CD4-positive, alpha-beta T cell treated with Interleukin-4 for 4 hours (primary cell): ENCODE data around the gene SOD1.
"Not testable (repeated sequence)": the region's sequence is repeated elsewhere in the genome, so short reads cannot be mapped to it uniquely, and the experiment has no call there.

Source experiments
- DNase-seq: peaks from one replicate; pipeline ENCODE4 v3.0.0-alpha.2; 2020

The SOD1 gene

DNA sequence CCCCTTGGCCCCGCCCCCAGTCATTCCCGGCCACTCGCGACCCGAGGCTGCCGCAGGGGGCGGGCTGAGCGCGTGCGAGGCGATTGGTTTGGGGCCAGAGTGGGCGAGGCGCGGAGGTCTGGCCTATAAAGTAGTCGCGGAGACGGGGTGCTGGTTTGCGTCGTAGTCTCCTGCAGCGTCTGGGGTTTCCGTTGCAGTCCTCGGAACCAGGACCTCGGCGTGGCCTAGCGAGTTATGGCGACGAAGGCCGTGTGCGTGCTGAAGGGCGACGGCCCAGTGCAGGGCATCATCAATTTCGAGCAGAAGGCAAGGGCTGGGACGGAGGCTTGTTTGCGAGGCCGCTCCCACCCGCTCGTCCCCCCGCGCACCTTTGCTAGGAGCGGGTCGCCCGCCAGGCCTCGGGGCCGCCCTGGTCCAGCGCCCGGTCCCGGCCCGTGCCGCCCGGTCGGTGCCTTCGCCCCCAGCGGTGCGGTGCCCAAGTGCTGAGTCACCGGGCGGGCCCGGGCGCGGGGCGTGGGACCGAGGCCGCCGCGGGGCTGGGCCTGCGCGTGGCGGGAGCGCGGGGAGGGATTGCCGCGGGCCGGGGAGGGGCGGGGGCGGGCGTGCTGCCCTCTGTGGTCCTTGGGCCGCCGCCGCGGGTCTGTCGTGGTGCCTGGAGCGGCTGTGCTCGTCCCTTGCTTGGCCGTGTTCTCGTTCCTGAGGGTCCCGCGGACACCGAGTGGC lies at the start of gene SOD1:
TSS of gene SOD1 (plus strand) at position 158 of the 723 bp plus-strand sequence. CDS start at position 235, 77 bp downstream.
- DNase-seq = peak; percentile 95

DNA sequence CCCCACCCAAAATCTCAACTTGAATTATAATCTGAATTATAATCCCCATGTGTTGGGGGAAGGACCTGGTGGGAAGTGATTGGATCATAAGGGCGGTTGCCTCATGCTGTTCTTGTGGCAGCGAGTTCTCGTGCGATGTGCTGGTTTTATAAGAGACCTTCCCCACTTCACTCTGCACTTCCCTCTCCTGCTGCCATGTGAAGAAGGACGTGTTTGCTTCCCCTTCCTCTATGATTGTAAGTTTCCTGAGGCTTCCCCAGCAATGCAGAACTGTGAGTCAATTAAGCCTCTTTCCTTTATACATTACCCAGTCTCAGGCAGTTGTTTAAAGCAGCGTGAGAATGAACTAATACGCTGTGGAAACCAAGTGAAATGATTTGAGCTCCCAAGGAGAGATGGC lies 48.0 kb upstream of the SOD1 start:
- no peak for DNase-seq

DNA sequence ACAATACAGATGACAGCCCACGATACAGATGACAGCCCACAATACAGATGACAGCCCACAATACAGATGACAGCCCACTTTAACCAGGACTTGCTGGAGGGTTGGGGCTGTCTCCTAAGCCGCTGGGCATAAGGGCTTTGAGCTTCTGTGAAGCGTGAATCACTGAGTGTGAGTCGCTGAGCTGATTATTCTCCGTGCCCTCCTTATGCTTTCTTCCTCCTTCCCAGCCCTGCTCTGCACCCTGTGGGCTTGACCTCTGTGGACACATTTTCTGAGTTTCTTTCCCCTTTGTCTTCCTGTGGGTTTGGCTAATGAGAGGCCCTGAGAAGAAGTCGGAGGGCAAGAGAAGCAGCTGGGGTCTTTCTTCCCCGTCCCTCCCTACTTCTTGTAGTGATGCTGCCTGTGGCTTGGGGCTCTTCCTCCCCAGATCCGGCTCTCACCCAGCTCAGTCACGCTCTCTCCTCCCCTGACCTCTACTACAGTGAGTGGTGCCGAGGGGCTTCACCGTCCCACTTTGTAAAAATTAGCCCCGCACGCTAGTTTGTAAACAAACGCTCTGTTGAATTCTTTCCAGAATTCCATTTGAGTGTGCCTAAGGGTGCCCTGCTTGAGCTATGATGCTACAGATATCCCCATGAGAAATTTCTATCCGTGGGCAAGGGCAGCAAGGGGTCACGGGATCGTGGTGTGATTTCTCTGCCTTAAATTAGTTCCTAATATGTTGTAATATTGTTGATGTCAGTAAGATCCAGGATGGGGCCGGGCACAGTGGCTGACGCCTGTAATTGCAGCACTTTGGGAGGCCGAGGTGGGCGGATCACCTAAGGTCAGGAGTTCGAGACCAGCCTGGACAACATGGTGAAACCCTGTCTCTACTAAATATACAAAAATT lies 46.4 kb upstream of the SOD1 start:
- DNase-seq = no peak

DNA sequence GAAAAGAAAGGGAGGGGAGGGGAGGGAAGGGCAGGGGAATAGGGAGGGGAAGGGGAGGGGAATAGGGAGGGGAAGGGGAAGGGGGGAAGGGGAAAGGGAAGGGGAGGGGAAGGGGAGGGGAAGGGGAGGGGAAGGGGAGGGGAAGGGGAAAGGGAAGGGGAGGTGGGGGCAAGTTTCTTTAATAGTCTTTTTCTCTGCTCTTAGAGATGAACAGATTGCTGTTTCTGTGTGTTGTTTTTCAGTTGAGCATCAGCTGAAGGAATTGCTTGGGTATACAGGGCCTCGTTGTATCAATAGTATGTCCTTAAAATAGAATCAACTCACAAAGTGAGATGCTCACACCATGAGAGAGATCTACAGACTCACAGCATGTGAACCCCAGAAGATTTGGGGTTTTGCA lies 44.8 kb upstream of the SOD1 start:
- no peak for DNase-seq

DNA sequence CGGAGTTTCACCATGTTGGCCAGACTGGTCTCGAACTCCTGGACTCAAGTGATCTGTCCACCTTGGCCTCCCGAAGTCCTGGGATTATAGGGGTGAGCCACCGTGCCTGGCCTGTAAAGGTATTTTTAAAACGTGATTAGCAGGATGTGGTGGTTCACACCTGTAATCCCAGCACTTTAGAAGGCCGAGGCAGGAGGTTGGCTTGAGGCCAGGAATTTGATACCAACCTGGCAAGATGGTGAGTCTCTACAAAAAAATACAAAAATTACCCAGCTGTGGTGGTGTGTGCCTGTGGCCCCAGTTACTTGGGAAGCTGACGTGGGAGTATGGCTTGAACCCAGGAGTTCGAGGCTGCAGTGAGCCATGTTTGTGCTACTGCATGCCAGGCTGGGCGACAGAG lies 43.3 kb upstream of the SOD1 start:
- no peak for DNase-seq

DNA sequence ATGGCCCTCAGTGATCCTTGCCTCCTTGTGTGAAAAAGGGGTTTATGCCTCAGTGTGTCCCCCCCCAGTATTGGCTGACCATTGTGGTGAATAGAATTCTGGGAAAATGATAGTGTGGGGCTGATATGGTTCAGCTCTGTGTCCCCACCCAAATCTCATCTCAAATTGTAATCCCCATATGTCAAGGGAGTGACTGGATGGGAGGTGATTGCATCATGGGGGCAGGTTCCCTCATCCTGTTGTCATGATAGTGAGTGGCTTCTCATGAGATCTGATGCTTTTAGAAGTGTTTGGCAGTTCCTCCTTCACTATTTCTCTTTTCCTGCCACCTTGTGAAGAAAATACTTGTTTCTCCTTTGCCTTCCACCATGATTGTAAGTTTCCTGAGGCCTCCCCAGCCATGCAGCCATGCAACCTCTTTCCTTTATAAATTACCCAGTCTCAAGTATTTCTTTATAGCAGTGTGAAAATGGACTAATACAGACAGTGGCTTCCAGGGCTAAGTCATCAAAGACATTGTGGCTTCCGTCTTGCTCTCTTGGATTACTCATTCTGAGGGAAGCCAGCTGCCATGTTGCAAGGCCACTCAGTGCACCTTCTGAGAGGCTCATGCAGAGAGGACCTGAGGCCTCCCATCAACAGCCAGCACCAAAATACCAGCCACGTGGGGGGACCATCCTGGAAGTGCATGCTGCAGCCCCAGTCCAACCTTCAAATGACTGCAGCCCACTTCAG lies 40.6 kb upstream of the SOD1 start:
- DNase-seq = no peak

DNA sequence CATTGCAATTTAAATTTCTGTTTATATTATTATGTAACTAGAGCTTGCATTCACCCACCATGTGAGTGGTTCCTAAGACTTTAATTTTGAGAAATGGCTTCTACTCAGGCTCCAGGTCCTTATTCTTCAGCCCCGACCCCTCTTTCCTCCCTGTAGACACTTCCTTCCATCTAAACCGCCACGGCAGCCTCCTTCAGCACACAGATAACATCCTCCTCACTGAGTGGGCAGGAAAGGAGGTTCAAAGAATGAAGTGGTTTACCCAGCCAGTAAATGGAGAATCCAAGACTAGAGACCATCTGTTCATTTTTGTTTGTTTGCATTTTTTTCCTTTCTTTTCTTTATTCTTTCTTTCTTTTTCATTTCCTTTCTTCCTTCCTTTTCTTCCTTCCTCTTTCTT lies 37.1 kb upstream of the SOD1 start:
- DNase-seq = no peak

DNA sequence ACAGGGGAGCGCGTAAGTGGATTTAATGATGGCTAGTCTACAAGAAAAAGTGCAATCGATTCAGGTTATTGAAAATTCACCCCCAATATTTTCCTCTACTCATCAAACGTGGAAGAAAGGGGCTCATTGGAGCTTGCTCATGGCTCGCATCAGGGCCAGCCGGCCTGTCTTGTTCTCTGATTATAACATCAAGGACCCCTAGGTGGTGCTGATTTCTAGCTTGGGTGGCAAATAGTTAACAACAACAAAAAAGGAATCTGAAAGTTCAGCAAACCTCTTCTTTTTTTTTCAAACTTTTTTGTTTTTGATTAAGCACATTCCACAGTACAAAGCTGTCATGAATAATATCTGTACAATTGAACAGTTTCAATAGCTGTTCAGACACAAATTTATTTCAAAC lies 35.8 kb upstream of the SOD1 start:
- no peak for DNase-seq

DNA sequence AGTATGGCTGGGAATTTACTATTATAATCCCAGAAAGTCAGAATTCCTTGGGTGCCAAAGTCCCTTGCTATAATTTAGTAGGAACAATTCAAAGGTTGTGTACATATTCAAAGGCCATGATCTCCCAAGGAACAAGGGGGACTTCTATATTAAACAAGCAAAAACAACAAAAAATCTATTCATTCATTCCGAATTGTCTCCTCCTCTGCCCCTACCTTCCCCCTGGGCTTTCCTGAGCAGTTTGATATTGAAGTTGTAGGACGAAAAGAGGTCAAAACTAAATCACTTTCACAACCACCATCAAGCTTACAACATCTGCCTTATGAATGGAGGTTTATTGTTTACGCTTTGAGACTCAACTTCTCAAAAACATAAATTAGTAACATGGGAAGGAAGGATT lies 35.3 kb upstream of the SOD1 start:
- no peak for DNase-seq

DNA sequence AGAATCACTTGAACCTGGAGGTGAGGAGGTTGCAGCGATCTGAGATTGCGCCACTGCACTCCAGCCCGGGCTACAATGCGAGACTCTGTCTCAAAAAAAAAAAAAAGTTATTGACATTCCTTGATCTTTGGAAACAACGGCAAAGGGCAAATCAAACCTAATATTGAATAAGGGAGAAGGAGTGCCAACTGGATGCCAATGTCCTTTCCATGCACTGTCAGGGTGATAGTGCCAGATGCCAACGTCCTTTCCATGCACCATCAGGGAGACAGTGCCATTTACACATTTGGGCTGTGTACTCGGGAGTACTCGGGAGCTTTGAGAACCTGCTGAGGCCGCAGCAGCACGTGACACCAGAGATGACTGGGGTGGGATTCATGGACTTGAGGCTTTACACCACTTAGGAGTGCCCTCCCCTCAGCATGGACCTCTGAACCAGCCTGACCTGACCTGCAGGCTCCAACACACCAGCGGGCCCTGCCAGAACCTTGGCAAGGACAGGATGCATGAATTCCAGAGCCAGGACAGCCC lies 34.5 kb upstream of the SOD1 start:
- DNase-seq = no peak

DNA sequence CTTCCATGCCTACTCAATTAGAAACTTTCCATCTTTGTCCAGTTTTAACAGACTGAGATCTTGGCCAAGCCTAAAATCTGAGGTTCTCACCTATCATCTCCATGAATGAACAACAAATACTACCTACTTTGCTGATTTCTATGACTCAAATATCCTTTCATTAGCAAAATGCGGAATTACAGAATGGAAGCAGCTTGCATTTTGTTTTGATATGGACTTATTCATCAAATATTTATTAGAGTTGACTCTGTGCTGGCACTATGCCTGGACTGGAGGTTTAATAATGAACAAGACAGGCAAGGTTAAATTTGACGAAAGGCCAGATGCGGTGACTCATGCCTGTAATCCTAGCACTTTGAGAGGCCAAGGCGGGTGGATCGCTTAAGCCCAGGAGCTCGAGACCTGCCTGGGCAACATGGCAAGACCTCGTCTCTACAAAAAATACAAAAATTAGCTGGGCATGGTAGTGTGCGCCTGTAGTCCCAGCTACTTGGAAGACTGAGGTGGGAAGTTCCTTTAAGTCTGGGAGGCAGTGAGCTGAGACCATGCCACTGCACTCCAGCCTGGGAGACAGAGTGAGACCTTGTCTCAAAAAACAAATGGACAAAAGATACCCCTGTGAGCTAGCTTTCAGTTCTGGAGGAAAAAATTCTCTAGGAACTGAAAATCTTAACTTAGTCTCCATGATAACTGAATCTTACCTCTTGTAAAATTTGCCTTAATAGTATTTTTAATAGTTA lies 29.4 kb upstream of the SOD1 start:
- no peak for DNase-seq

DNA sequence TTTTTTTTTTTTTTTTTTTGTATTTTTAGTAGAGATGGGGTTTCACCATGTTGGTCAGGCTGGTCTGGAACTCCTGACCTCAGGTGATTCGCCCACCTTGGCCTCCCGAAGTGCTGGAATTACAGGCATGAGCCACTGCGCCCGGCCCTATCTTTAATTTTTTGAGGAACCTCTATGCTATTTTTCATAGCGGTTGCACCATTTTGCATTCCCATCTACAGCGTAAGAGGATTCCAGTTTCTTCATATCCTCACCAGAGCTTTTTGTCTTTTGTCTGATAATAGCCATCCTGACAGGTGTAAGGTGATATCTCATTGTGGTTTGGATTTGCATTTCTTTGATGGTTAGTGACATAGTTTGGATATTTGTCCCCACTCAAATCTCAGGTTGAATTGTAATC lies 27.6 kb upstream of the SOD1 start:
- not testable (repeated sequence) for DNase-seq

DNA sequence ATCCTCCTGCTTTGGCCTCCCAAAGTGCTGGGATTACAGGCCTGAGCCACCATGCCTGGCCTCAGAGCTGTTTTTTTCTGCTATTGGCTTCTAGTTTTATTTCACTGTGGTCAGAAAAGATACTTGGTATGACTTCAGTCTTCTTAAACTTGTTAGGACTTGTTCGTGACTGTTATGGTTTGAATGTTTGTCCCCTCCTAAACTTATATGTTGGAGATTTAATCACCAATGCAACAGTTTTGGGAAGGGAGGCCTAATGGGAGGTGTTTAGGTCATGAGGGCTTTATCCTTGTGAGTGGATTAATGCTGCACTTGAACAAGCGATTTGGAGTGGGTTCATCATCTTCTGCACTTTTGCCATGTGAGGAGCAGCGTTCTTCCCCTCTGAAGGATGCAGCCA lies 24.5 kb upstream of the SOD1 start:
- DNase-seq = no peak

DNA sequence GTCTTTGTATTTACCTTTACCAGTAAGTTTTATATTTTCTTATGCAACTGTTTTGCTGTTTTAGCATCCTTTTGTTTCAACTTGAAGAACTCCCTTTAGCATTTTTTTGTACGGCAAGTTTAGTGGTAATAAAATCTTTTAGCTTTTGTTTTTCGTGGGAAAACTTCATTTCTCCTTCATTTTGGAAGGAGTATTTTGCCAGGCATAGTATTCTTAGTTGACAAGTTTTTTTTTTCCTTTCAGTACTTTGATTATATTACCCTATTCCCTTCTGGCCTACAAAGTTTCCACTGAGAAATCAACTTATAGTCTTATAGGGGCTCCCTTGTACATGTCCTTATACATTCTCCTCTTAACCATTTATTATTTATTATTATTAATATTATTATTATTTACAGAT lies 22.6 kb upstream of the SOD1 start:
- no peak for DNase-seq

DNA sequence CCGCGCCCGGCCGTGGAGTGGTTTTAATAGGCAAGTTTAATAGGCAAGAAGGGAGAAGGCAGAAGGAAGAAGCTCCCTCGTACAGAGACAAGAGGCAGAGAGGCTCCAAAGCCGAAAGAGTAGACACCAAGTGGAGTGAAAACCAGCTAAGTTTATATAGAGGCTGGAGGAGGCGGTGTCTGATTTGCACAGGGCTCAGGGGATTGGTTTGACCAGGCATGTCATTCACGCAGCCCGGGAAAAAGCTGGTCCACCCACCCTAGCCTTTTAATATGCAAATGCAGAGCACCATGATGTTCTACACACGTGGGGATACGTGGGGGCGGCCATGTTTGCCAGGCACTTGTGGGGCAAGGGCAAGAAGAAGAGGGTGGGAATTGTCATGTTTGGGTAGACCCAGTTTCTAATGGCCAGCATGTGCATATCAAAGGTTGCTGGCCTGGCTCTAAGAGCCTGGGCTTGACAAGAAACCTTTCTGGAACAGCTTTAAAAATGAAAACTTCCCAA lies 18.0 kb upstream of the SOD1 start:
- no peak for DNase-seq

DNA sequence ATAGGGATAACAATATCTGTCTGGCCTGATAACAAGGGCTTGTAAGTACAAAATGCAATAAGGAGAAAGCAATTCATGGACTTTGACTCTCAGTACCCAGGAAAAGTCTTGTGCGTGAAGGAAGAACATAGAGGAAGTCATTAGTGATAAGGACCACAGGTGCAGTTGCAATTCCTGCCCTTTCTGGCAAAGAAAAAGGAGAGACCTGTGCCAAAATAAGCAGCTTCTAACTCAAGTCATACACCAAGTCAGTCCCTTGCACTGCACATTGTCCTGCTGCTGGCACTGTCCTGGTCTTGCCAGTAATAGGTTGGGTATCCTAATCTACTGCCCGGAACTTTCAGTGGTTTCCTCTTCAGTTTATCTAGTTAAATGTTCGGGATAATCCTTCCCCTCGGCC lies 14.8 kb upstream of the SOD1 start:
- no peak for DNase-seq

DNA sequence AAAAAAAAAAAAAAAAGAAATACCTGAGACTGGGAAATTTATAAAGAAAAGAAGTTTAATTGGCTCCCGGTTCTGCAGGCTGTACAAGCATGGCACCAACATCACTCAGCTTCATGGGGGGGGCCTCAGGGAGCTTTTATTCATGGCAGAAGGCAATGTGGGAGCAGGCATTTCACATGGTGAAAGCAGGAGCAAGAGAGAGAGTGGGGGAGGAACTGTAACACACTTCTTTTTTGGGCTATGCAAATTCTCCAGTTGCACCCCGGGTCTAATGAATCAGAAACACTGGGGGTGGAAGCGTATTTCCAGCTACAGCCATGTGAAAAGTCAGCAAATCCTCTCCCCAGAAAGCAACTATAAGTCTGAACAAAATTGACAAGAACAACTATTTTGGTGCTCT lies 11.8 kb upstream of the SOD1 start:
- no peak for DNase-seq

DNA sequence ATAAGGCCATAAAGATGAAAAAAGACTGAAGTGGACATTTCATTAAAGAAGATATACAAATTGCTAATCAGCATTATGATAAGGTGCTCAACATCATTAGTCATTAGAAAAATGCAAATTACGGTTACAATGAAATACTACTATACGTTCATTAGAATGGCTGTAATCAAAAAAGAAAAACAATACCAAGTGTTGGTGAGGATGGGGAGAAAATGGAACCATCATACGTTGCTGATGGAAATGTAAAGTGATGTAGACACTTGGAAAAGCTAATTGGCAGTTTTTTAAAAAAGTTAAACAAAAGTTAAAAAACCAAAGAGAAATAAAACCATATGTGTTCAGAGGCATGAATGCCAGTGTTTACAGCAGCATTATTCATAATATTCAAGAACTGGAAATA lies 8.6 kb upstream of the SOD1 start:
- no peak for DNase-seq

DNA sequence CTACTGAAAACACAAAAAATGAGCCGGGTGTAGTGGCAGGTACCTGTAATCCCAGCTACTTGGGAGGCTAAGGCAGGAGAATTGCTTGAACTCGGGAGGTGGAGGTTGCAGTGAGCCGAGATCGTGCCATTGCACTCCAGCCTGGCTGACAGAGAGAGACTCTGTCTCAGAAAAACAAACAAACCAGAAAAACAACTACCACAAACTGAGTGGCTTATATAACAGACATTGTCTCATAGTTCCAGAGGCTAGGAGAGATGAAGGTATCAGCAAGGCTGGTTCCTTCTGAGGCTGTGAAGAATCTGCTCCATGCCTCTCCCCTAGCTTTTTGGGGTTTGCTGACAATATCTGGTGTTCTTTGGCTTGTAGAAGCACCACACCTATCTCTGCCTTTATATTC lies 8.0 kb upstream of the SOD1 start:
- DNase-seq = not testable (repeated sequence)

DNA sequence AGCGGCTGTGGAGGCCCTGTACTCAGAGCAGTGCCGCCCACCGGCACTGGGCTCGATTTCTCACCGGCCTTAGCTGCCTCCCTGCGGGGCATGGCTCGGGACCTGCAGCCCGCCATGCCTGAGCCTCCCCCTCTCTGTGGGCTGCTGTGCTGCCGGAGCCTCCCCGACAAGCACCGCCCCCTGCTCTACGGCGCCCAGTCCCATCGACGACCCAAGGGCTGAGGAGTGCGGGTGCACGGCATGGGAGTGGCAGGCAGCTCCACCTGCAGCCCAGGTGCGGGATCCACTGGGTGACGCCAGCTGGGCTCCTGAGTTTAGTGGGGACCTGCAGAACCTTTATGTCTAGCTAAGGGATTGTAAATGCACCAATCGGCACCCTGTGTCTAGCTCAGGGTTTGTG lies 5.2 kb upstream of the SOD1 start:
- DNase-seq = no peak

DNA sequence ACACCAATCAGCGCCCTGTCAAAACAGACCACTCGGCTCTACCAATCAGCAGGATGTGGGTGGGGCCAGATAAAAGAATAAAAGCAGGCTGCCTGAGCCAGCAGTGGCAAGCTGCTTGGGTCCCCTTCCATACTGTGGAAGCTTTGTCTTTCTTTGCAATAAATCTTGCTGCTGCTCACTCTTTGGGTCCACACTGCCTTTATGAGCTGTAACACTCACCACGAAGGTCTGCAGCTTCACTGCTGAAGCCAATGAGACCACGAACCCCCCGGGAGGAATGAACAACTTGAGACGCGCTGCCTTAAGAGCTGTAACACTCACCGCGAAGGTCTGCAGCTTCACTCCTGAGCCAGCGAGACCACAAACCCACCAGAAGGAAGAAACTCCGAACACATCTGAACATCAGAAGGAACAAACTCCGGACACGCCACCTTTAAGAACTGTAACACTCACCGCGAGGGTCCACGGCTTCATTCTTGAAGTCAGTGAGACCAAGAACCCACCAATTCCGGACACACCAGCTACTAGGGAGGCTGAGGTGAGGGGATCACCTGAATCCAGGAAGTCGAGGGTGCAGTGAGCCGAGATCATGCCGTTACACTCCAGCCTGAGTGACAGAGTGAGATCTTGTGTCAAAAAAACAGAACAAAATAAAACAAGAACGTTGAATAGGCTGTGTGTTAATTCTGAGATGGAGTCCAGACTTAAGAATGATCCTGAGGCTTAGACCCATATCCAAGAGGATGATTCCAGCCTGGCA lies 4.5 kb upstream of the SOD1 start:
- DNase-seq = peak; percentile 30
